ENCODE data around the gene IL1B. TPM values are rescaled to one million over a fixed set of nuclear protein-coding genes. Genes with fewer than 3 reads are reported as not detected.

IL1B gene
- total RNA-seq, 1 donor = 2.4 TPM

GRCh38 chr2:112841295-112842044 lies 4.9 kb upstream of the IL1B start:
- no peak overlapping the region for H3K4me3 ChIP-seq (ENCODE audit: low read depth, low read length)
- DNase-seq (ENCODE audit: low read depth) = no peak
- no peak for TF ChIP-seq CTCF (IDR thresholded peaks at IDR 0.05; ENCODE audit: insufficient read depth, low read length)

GRCh38 chr2:112840068-112840445 lies 3.5 kb upstream of the IL1B start:
- H3K4me3 ChIP-seq (ENCODE audit: low read depth, low read length) = no peak overlapping the region
- TF ChIP-seq CTCF (IDR thresholded peaks at IDR 0.05; ENCODE audit: insufficient read depth, low read length) = no peak
- peak; percentile 54 for DNase-seq (ENCODE audit: low read depth)

GRCh38 chr2:112839407-112840067 lies 3.0 kb upstream of the IL1B start:
- TF ChIP-seq CTCF (IDR thresholded peaks at IDR 0.05; ENCODE audit: insufficient read depth, low read length) = no peak
- H3K4me3 ChIP-seq (ENCODE audit: low read depth, low read length) = no peak overlapping the region
- no peak for DNase-seq (ENCODE audit: low read depth)

GRCh38 chr2:112836163-112836560 lies 417 bp downstream of the IL1B start:
- no peak for TF ChIP-seq CTCF (IDR thresholded peaks at IDR 0.05; ENCODE audit: insufficient read depth, low read length)
- peak overlapping the region; percentile 65 for H3K4me3 ChIP-seq (ENCODE audit: low read depth, low read length)
- DNase-seq (ENCODE audit: low read depth) = no peak

- DNase-seq (ENCODE audit: low read depth) = peak; percentile 73
- H3K4me3 ChIP-seq (ENCODE audit: low read depth, low read length) = peak overlapping the region; percentile 65
These were observed 930 bp downstream of the IL1B start for GRCh38 chr2:112835536-112836162.

GRCh38 chr2:112835061-112835501 lies 1.5 kb downstream of the IL1B start:
- DNase-seq (ENCODE audit: low read depth) = no peak
- no peak for TF ChIP-seq CTCF (IDR thresholded peaks at IDR 0.05; ENCODE audit: insufficient read depth, low read length)
- peak overlapping the region; percentile 65 for H3K4me3 ChIP-seq (ENCODE audit: low read depth, low read length)

More at GRCh38 chr2:112835536-112836162, 930 bp downstream of the IL1B start:
- TF ChIP-seq CTCF (IDR thresholded peaks at IDR 0.05; ENCODE audit: insufficient read depth, low read length) = peak; percentile 16

All from fibroblast of the aortic adventitia (primary cell).